Endodermal cell (in vitro differentiated cells): ENCODE data around the gene TRAF3IP1. TPM values are rescaled to one million over a fixed set of nuclear protein-coding genes. Genes with fewer than 3 reads are reported as not detected.

Experiments
- DNase-seq: peaks from one replicate; pipeline ENCODE4 v3.0.0-alpha.2; 2017
- H3K27ac ChIP-seq: 2 replicates; pipeline ENCODE4 v1.5.1; 2013; ENCODE audit warnings: mild to moderate bottlenecking, low read depth, low read length, moderate library complexity
- H3K27me3 ChIP-seq: 2 replicates; pipeline ENCODE4 v1.6.1; 2013; ENCODE audit warnings: mild to moderate bottlenecking, low read length, moderate library complexity; ENCODE audit not compliant: insufficient read depth, control insufficient read depth, poor library complexity, severe bottlenecking
- H3K36me3 ChIP-seq: 2 replicates; pipeline ENCODE4 v1.7.0; 2013; ENCODE audit warnings: mild to moderate bottlenecking, low read length, moderate library complexity; ENCODE audit not compliant: control insufficient read depth, insufficient read depth
- H3K4me1 ChIP-seq: one replicate; pipeline ENCODE4 v1.7.0; 2013; ENCODE audit warnings: low read length; ENCODE audit not compliant: control insufficient read depth, insufficient read depth
- H3K4me3 ChIP-seq: 2 replicates; pipeline ENCODE4 v1.5.1; 2013; ENCODE audit warnings: mild to moderate bottlenecking, low read length, moderate library complexity
- H3K9ac ChIP-seq: 2 replicates; pipeline ENCODE4 v1.6.1; 2013; ENCODE audit warnings: mild to moderate bottlenecking, low read length, moderate library complexity; ENCODE audit not compliant: poor library complexity, severe bottlenecking; ENCODE audit errors: extremely low read depth
- H3K9me3 ChIP-seq: 2 replicates; pipeline ENCODE4 v1.6.1; 2013; ENCODE audit warnings: mild to moderate bottlenecking, low read length, moderate library complexity; ENCODE audit not compliant: control insufficient read depth
- H3K27ac Mint-ChIP-seq: 2 replicates; pipeline ENCODE4 v1.8.0; 2020; ENCODE audit warnings: mixed read lengths
- H3K27me3 Mint-ChIP-seq: 2 replicates; pipeline ENCODE4 v1.8.0; 2021; ENCODE audit warnings: mild to moderate bottlenecking, mixed read lengths; ENCODE audit not compliant: insufficient read depth
- H3K36me3 Mint-ChIP-seq: 2 replicates; pipeline ENCODE4 v1.8.0; 2020; ENCODE audit warnings: low read depth, mixed read lengths
- H3K4me1 Mint-ChIP-seq: 2 replicates; pipeline ENCODE4 v1.8.0; 2020; ENCODE audit warnings: mixed read lengths
- H3K4me3 Mint-ChIP-seq: 2 replicates; pipeline ENCODE4 v1.8.0; 2020; ENCODE audit warnings: mild to moderate bottlenecking, moderate library complexity, mixed read lengths
- H3K9me3 Mint-ChIP-seq: 2 replicates; pipeline ENCODE4 v1.8.0; 2020; ENCODE audit warnings: mild to moderate bottlenecking, mixed read lengths
- CTCF ChIP-seq: fragments of 200-600 bp; sonication (generic); conservative IDR thresholded peaks from 2 replicates; pipeline ENCODE4 v1.5.0; 2021; ENCODE audit warnings: antibody characterized with exemption, mild to moderate bottlenecking
- WGBS, 2 experiments: methylation state at CpG; one replicate each; pipeline versions ENCODE4 v1.1.5 to v1.1.7; 2013; ENCODE audit warnings: missing lambda C conversion rate in 2 of 2, mixed read lengths in 1 of 2; ENCODE audit not compliant: insufficient coverage in 1 of 2, insufficient read length in 1 of 2; 5-methylcytosine and 5-hydroxymethylcytosine counted together
- total RNA-seq, 2 donors: library from RNA; stranded (reverse); fragmentation: NEBNext Ultra II Directional in 1 of 2; extraction: Animal tissue kit (Norgen Biotek cat#: 25700) in 1 of 2; gene quantifications; 2 replicates in 1 of 2; 3 replicates in 1 of 2; pipeline ENCODE4 v1.2.1, GENCODE V29; 2021

Gene TRAF3IP1
- total RNA-seq, 2 donors from 2014 or later: 21.9 to 28.3 TPM

- no peak overlapping the region for H3K9ac ChIP-seq
- H3K4me3 Mint-ChIP-seq: no peak overlapping the region
- WGBS, 2 experiments: 94 to 95% methylated on average over 8 to 9 of the region's 9 CpGs
Measured at GRCh38 chr2:238325694-238326093, 5.4 kb downstream of the TRAF3IP1 start.

GRCh38 chr2:238326801-238327365, 6.6 kb downstream of the TRAF3IP1 start:
- H3K9me3 ChIP-seq: peaks cover 7% of the 10 kb centered on the region
- H3K27me3 Mint-ChIP-seq: no peaks in the 10 kb centered on the region
- no peaks in the 10 kb centered on the region for H3K27me3 ChIP-seq
- no peak overlapping the region for H3K4me3 ChIP-seq
- no peak for TF ChIP-seq CTCF
- peaks cover 5% of the 10 kb centered on the region for H3K9me3 Mint-ChIP-seq
- H3K27ac Mint-ChIP-seq: no peak overlapping the region
- peaks cover 2% of the 10 kb centered on the region for H3K4me1 ChIP-seq
- peaks cover under 1% of the 10 kb centered on the region for H3K4me1 Mint-ChIP-seq
- WGBS, 2 experiments: 95 to 100% methylated on average over 9 to 12 of the region's 12 CpGs
- no peak overlapping the region for H3K9ac ChIP-seq
- H3K36me3 Mint-ChIP-seq: peaks cover 54% of the 10 kb centered on the region
- H3K27ac ChIP-seq: no peak overlapping the region
- peaks cover 56% of the 10 kb centered on the region for H3K36me3 ChIP-seq
- H3K4me3 Mint-ChIP-seq: no peak overlapping the region
- DNase-seq: no peak

More at GRCh38 chr2:238325694-238326093, 5.4 kb downstream of the TRAF3IP1 start:
- DNase-seq: no peak
- no peak for TF ChIP-seq CTCF
- H3K4me3 ChIP-seq: no peak overlapping the region
- peaks cover 6% of the 10 kb centered on the region for H3K4me1 Mint-ChIP-seq
- H3K36me3 ChIP-seq: peaks cover 55% of the 10 kb centered on the region
- H3K9me3 Mint-ChIP-seq: peaks cover 5% of the 10 kb centered on the region
- H3K9me3 ChIP-seq: peaks cover 7% of the 10 kb centered on the region
- H3K27ac Mint-ChIP-seq: no peak overlapping the region
- H3K27me3 Mint-ChIP-seq: no peaks in the 10 kb centered on the region
- peaks cover 9% of the 10 kb centered on the region for H3K4me1 ChIP-seq
- no peaks in the 10 kb centered on the region for H3K27me3 ChIP-seq
- H3K36me3 Mint-ChIP-seq: peaks cover 54% of the 10 kb centered on the region
- H3K27ac ChIP-seq: no peak overlapping the region

GRCh38 chr2:238327751-238328150, 7.4 kb downstream of the TRAF3IP1 start:
- Histone ChIP-seq H3K4me3 (no peak overlapping the region), H3K36me3 (peaks cover 56% of the 10 kb centered on the region), H3K4me1 (no peaks in the 10 kb centered on the region), H3K9me3 (peaks cover 7% of the 10 kb centered on the region), H3K9ac (no peak overlapping the region), H3K27ac (no peak overlapping the region), H3K27me3 (no peaks in the 10 kb centered on the region)
- peaks cover 5% of the 10 kb centered on the region for H3K9me3 Mint-ChIP-seq
- H3K36me3 Mint-ChIP-seq: peaks cover 54% of the 10 kb centered on the region
- H3K27ac Mint-ChIP-seq: no peak overlapping the region
- H3K4me1 Mint-ChIP-seq: no peaks in the 10 kb centered on the region
- H3K27me3 Mint-ChIP-seq: no peaks in the 10 kb centered on the region
- no peak for TF ChIP-seq CTCF
- H3K4me3 Mint-ChIP-seq: no peak overlapping the region
- no peak for DNase-seq
- WGBS, 2 experiments: 100% methylated on average over 1 to 2 of the region's 3 CpGs
